K562 (cell line): ENCODE data around the gene SRPK3. TPM values are rescaled to one million over a fixed set of nuclear protein-coding genes. Genes with fewer than 3 reads are reported as not detected.
A peak's percentile ranks its signal among the peaks of the same experiment; 100 is the strongest.

Experiments
- ATAC-seq: fragments of 200-7000 bp; cut with Tn5 transposase; 3 replicates; pipeline ENCODE4 v1.9.1; 2020; ENCODE audit warnings: moderate library complexity
- BruUV-seq: library from RNA; stranded (reverse); fragments of 400-500 nt; replicated peaks from 2 replicates; lab custom pipeline; 2021; lab: Mats Ljungman, UMichigan
- CTCF ChIA-PET: fragments of 300-600 bp; formaldehyde crosslinking; extraction: SDS; loops from one replicate; lab custom pipeline; 2021; ENCODE audit warnings: low intra/inter-chr PET ratio; lab: Yijun Ruan, JAX
- POLR2A ChIA-PET: fragments of 300-600, 350-650 bp; sonication (Branson Sonifier 250); formaldehyde crosslinking; extraction: SDS; loops from one replicate; lab custom pipeline; 2021; ENCODE audit warnings: antibody characterized with exemption, inconsistent platforms; lab: Yijun Ruan, JAX
- DNase-seq, 4 experiments: peaks; one replicate each; pipeline versions ENCODE4 v3.0.0 to v3.0.0-alpha.2; 2011 to 2018; ENCODE audit warnings: low spot score in 3 of 4, mixed read lengths in 3 of 4; ENCODE audit errors: extremely low read depth in 1 of 4
- FAIRE-seq: peaks from 2 replicates; lab custom pipeline; 2011; peaks lifted over from hg19 to GRCh38; lab: Jason Lieb, UNC
- H2AFZ ChIP-seq: 2 replicates; pipeline ENCODE4 v1.6.0; 2011; ENCODE audit warnings: low read depth, low read length, control low read depth, inconsistent platforms
- H3K27ac ChIP-seq: fragments of 200-600 bp; 3 replicates; pipeline ENCODE4 v1.8.0; 2011; ENCODE audit warnings: low read depth, mild to moderate bottlenecking, control low read depth, inconsistent platforms, low read length, moderate library complexity, mixed read lengths; ENCODE audit errors: extremely low read depth
- H3K27me3 ChIP-seq, 2 experiments: fragments of 300-600 bp in 1 of 2; 2 replicates in 1 of 2; 3 replicates in 1 of 2; pipeline versions ENCODE4 v1.6.0 to v1.8.0; 2011; ENCODE audit warnings: inconsistent platforms in 2 of 2, low read length in 2 of 2, mild to moderate bottlenecking in 1 of 2, mixed read lengths in 1 of 2, moderate library complexity in 1 of 2; ENCODE audit not compliant: control insufficient read depth in 2 of 2, insufficient read depth in 2 of 2
- H3K36me3 ChIP-seq: fragments of 300-600 bp; 3 replicates; pipeline ENCODE4 v1.8.0; 2011; ENCODE audit warnings: mild to moderate bottlenecking, low read length, inconsistent platforms; ENCODE audit not compliant: control insufficient read depth, insufficient read depth
- H3K4me1 ChIP-seq, 2 experiments: fragments of 200-600 bp in 1 of 2; replicated peaks in 1 of 2; 2 replicates in 1 of 2; 3 replicates in 1 of 2; pipeline versions ENCODE4 v1.5.1 to v1.8.0; 2011; ENCODE audit warnings: inconsistent platforms in 2 of 2, low read length in 2 of 2, mild to moderate bottlenecking in 1 of 2, mixed read lengths in 1 of 2, moderate library complexity in 1 of 2; ENCODE audit not compliant: control insufficient read depth in 2 of 2, insufficient read depth in 2 of 2
- H3K4me2 ChIP-seq: 2 replicates; pipeline ENCODE4 v1.6.1; 2011; ENCODE audit warnings: low read length, control low read depth, inconsistent platforms, mixed read lengths; ENCODE audit not compliant: insufficient read depth
- H3K4me3 ChIP-seq: fragments of 200-600 bp; sonication (generic), shearing (Covaris generic); 2 replicates; pipeline ENCODE4 v1.5.1; 2016; ENCODE audit warnings: control low read depth, inconsistent platforms
- H3K79me2 ChIP-seq: fragments of 200-600 bp; 3 replicates; pipeline ENCODE4 v1.8.0; 2011; ENCODE audit warnings: low read length, inconsistent platforms; ENCODE audit not compliant: control insufficient read depth, insufficient read depth
- H3K9ac ChIP-seq, 2 experiments: 2 replicates each; pipeline versions ENCODE4 v1.6.0 to v1.6.1; 2011; ENCODE audit warnings: low read depth in 2 of 2, low read length in 2 of 2, control low read depth in 1 of 2, inconsistent platforms in 1 of 2, mild to moderate bottlenecking in 1 of 2, mixed read lengths in 1 of 2; ENCODE audit not compliant: insufficient read depth in 1 of 2
- H3K9me1 ChIP-seq: one replicate; pipeline ENCODE4 v1.6.0; 2011; ENCODE audit warnings: inconsistent platforms, mild to moderate bottlenecking, low read length, moderate library complexity; ENCODE audit not compliant: control insufficient read depth, insufficient read depth
- H3K9me3 ChIP-seq: replicated peaks from 2 replicates; pipeline ENCODE4 v1.5.1; 2011; ENCODE audit warnings: low read depth, low read length, inconsistent platforms; ENCODE audit not compliant: control insufficient read depth, insufficient read depth
- H4K20me1 ChIP-seq: replicated peaks from 2 replicates; pipeline ENCODE4 v1.6.1; 2011; ENCODE audit warnings: low read length, inconsistent platforms, mixed read lengths; ENCODE audit not compliant: control insufficient read depth, insufficient read depth
- EP400 ChIP-seq: fragments of 450-650 bp; IDR thresholded peaks from 2 replicates; pipeline ENCODE4 v1.6.1; 2017; ENCODE audit warnings: antibody characterized with exemption, mild to moderate bottlenecking, moderate library complexity
- EZH2 ChIP-seq: IDR thresholded peaks from 2 replicates; pipeline ENCODE4 v1.6.1; 2012; ENCODE audit warnings: low read depth, mild to moderate bottlenecking, inconsistent platforms, low read length, borderline replicate concordance
- FOSL1 ChIP-seq: fragments of 200-800 bp; sonication (Bioruptor generic); conservative IDR thresholded peaks from 2 replicates; pipeline ENCODE4 v1.6.1; 2016; ENCODE audit warnings: missing genetic modification characterization, missing compliant biosample characterization
- HDAC3 ChIP-seq: fragments of 450-650 bp; IDR thresholded peaks from 2 replicates; pipeline ENCODE4 v1.6.1; 2018; ENCODE audit warnings: borderline replicate concordance, mild to moderate bottlenecking, moderate library complexity; ENCODE audit not compliant: partially characterized antibody
- HINFP ChIP-seq: fragments of 450-650 bp; conservative IDR thresholded peaks from 2 replicates; pipeline ENCODE4 v1.6.1; 2016; ENCODE audit warnings: missing genetic modification characterization, low read depth, mild to moderate bottlenecking, control low read depth, missing compliant biosample characterization
- HNRNPL ChIP-seq: fragments of 200-400 bp; formaldehyde crosslinking; IDR thresholded peaks from 2 replicates; pipeline ENCODE4 v1.6.1; 2017; ENCODE audit warnings: low read depth, mild to moderate bottlenecking, low read length
- LARP7 ChIP-seq: fragments of 450-650 bp; IDR thresholded peaks from 2 replicates; pipeline ENCODE4 v1.6.1; 2016
- PHF8 ChIP-seq: fragments of 200-600 bp; sonication (generic); IDR thresholded peaks from 2 replicates; pipeline ENCODE4 v1.6.1; 2012; ENCODE audit warnings: mixed run types, mild to moderate bottlenecking, inconsistent platforms, low read length, moderate library complexity, borderline replicate concordance
- PTBP1 ChIP-seq: fragments of 200-400 bp; formaldehyde crosslinking; IDR thresholded peaks from 2 replicates; pipeline ENCODE4 v1.6.1; 2017; ENCODE audit warnings: low read depth, low read length
- RFX5 ChIP-seq: IDR thresholded peaks from 2 replicates; pipeline ENCODE4 v1.6.1; 2011; ENCODE audit warnings: low read depth, mild to moderate bottlenecking, improper control_type of control experiment, low read length
- SIN3A ChIP-seq, 2 experiments: fragments of 150-350 bp in 1 of 2; IDR thresholded peaks; 2 replicates each; pipeline ENCODE4 v1.6.1; 2011 to 2016; ENCODE audit warnings: borderline replicate concordance in 2 of 2, low read depth in 2 of 2, low read length in 2 of 2, mild to moderate bottlenecking in 2 of 2, moderate library complexity in 2 of 2; ENCODE audit not compliant: control insufficient read depth in 1 of 2
- SRSF7 ChIP-seq: fragments of 200-400 bp; formaldehyde crosslinking; optimal IDR thresholded peaks from 2 replicates; pipeline ENCODE3; 2017; ENCODE audit warnings: mild to moderate bottlenecking, low read depth, low read length
- ZFP36 ChIP-seq: fragments of 150-350 bp; IDR thresholded peaks from 2 replicates; pipeline ENCODE4 v1.6.1; 2018; ENCODE audit warnings: low read length, low read depth; ENCODE audit not compliant: partially characterized antibody
- ZNF197 ChIP-seq: fragments of 200-800 bp; sonication (Bioruptor generic); IDR thresholded peaks from 2 replicates; pipeline ENCODE4 v1.6.1; 2016; ENCODE audit warnings: low read depth, missing genetic modification characterization, missing compliant biosample characterization
- ZNF24 ChIP-seq: fragments of 450-650 bp; IDR thresholded peaks from 2 replicates; pipeline ENCODE4 v1.6.1; 2016
- ZNF282 ChIP-seq: sonication (generic); formaldehyde crosslinking; IDR thresholded peaks from 2 replicates; pipeline ENCODE4 v1.8.1; 2023; ENCODE audit warnings: missing genetic modification reagents
- ZNF696 ChIP-seq: fragments of 250-450 bp; sonication (Bioruptor Pico); conservative IDR thresholded peaks from 2 replicates; pipeline ENCODE4 v1.4.0; 2020; ENCODE audit warnings: mild to moderate bottlenecking, moderate library complexity
- ZNF79 ChIP-seq: fragments of 250-450 bp; sonication (Bioruptor Pico); IDR thresholded peaks from 2 replicates; pipeline ENCODE4 v1.4.0; 2020; ENCODE audit warnings: low read depth, mild to moderate bottlenecking, moderate library complexity
- WGBS: fragments of 100-300 bp; shearing (Covaris generic); methylation state at CpG from one replicate; pipeline ENCODE4 v1.1.6; 2016; ENCODE audit warnings: low coverage, mixed read lengths; ENCODE audit not compliant: insufficient coverage; ENCODE audit errors: missing lambda C conversion rate; 5-methylcytosine and 5-hydroxymethylcytosine counted together
- in situ Hi-C: fragments of 300-500 bp; cut with MboI; formaldehyde crosslinking; loops from 4 replicates; pipeline ENCODE4 v1.15.0; 2018; ENCODE audit warnings: inconsistent platforms, mixed read lengths
- intact Hi-C: fragments of 100-400 bp; cut with micrococcal nuclease; formaldehyde crosslinking; loops from 2 replicates; pipeline ENCODE4 v1.14.2; 2022
- polyA plus RNA-seq, 8 experiments: library from polyadenylated mRNA; depleted of rRNA in 4 of 8; stranded (reverse) in 5 of 8; unstranded in 3 of 8; fragments of >200 nt; fragmentation: Nextera tagmentation in 2 of 8; fragmentation: Illumina TruSeq in 1 of 8; extraction: Ambion mirVana in 2 of 8; extraction: Trizol in 1 of 8; gene quantifications; 2 replicates each; pipeline versions ENCODE4 v1.2.1 to v1.2.3, GENCODE V29; 2011 to 2014; ENCODE audit warnings: inconsistent platforms in 1 of 8, missing spikeins in 1 of 8
- total RNA-seq, 7 experiments: library from RNA; depleted of rRNA in 6 of 7; stranded (reverse); fragments of >200 nt in 6 of 7; fragmentation: Illumina TruSeq in 2 of 7; extraction: Trizol in 2 of 7; gene quantifications; 2 replicates each; pipeline versions ENCODE4 v1.2.1 to v1.2.3, GENCODE V29; 2011 to 2021; ENCODE audit warnings: low replicate concordance in 1 of 7
- TF ChIP-seq, protein P1 (sequence below), 2 experiments: IDR thresholded peaks; 2 replicates each; pipeline ENCODE4 v1.6.1; 2012; ENCODE audit warnings: improper control_type of control experiment in 2 of 2, low read depth in 2 of 2, low read length in 2 of 2, borderline replicate concordance in 1 of 2

The SRPK3 gene
- total and polyA plus RNA-seq, 9 of the 15 experiments (the other 6 are each of a cell fraction or from before 2014, with no cell fraction given) = 0.01 to 0.09 (median 0.04) TPM; not detected in 2

GRCh38 chrX:153739754-153740486, 40.9 kb upstream of the SRPK3 start:
- Histone ChIP-seq H3K9me1 (no peaks in the 10 kb centered on the region), H3K4me3 (no peak overlapping the region), H3K9ac (peak overlapping the region in 1 of 2 experiments; percentile 19; a peak in 2 of 4 replicates), H3K4me1 (peaks cover 8 to 67% of the 10 kb centered on the region in 2 experiments; a peak in 4 of 5 replicates), H3K36me3 (no peaks in the 10 kb centered on the region; the same call in 2 of the 3 replicates), H3K4me2 (no peak overlapping the region), H3K27ac (no peak overlapping the region), H3K79me2 (no peaks in the 10 kb centered on the region), H3K27me3 (no peaks in the 10 kb centered on the region), H3K9me3 (no peaks in the 10 kb centered on the region), H2AFZ (no peak overlapping the region), H4K20me1 (no peaks in the 10 kb centered on the region)
- intact Hi-C loops (no loop called here), in situ Hi-C loops (no loop called here)
- 79% methylated on average over 19 of the region's 29 CpGs for WGBS
- DNase-seq (no peak), FAIRE-seq (no peak), ATAC-seq (no peak)
- BruUV-seq = no TSS peak
- ChIA-PET POLR2A (interaction anchor here (0.6 to 1.0 kb wide), 2 partner anchors 32 to 70 kb away, joined by 3 read pairs; no protein-coding TSS in a partner anchor), CTCF (no interaction called here)
- TF ChIP-seq EP400 (no peak), ZNF24 (no peak), SRSF7 (no peak), ZFP36 (no peak), ZNF197 (CRISPR knock-in tag) (no peak), ZNF282 (no peak), PHF8 (no peak), FOSL1 (no peak), PTBP1 (no peak), RFX5 (no peak), HINFP (tag) (no peak), ZNF696 (CRISPR knock-in tag) (no peak), LARP7 (no peak), EZH2 (no peak), SIN3A (IDR thresholded peaks at IDR 0.05; ENCODE audit: borderline replicate concordance in 2 of 2, control insufficient read depth in 1 of 2, low read depth in 2 of 2, low read length in 2 of 2) (no peak), HNRNPL (no peak), HDAC3 (no peak), ZNF79 (no peak)
- TF ChIP-seq, protein P1, sequence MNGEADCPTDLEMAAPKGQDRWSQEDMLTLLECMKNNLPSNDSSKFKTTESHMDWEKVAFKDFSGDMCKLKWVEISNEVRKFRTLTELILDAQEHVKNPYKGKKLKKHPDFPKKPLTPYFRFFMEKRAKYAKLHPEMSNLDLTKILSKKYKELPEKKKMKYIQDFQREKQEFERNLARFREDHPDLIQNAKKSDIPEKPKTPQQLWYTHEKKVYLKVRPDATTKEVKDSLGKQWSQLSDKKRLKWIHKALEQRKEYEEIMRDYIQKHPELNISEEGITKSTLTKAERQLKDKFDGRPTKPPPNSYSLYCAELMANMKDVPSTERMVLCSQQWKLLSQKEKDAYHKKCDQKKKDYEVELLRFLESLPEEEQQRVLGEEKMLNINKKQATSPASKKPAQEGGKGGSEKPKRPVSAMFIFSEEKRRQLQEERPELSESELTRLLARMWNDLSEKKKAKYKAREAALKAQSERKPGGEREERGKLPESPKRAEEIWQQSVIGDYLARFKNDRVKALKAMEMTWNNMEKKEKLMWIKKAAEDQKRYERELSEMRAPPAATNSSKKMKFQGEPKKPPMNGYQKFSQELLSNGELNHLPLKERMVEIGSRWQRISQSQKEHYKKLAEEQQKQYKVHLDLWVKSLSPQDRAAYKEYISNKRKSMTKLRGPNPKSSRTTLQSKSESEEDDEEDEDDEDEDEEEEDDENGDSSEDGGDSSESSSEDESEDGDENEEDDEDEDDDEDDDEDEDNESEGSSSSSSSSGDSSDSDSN (IDR thresholded peaks at IDR 0.05; ENCODE audit: borderline replicate concordance in 1 of 2, low read depth in 2 of 2, low read length in 2 of 2) = no peak
